Suprapubic skin (tissue), 3 donors: ENCODE data around the gene LRRC43.

Experiments used
- CTCF ChIP-seq, 2 donors: fragments of 200-600 bp in 1 of 2; fragments of 450-650 bp in 1 of 2; sonication (generic) in 1 of 2; IDR thresholded peaks; one replicate each; pipeline ENCODE4 v1.5.1; 2016 to 2019; ENCODE audit warnings: antibody characterized with exemption in 2 of 2, mild to moderate bottlenecking in 1 of 2, moderate library complexity in 1 of 2
- POLR2A ChIP-seq, 2 donors: fragments of 450-650 bp; IDR thresholded peaks; one replicate each; pipeline ENCODE4 v1.6.1; 2017; ENCODE audit warnings: antibody characterized with exemption in 2 of 2, mild to moderate bottlenecking in 2 of 2, moderate library complexity in 2 of 2

- TF ChIP-seq CTCF (IDR thresholded peaks at IDR 0.05) (no peak), POLR2A (IDR thresholded peaks at IDR 0.05) (no peak)
These were observed 45.2 kb upstream of the LRRC43 start for GRCh38 chr12:122137681-122138080.
